Brain microvascular endothelial cell (primary cell): ENCODE data around the gene GPALPP1.

Experiments
- DNase-seq: peaks from one replicate; pipeline ENCODE4 v3.0.0-alpha.2; 2020
- H3K27ac ChIP-seq: fragments of 250-450 bp; sonication (Bioruptor Pico); 2 replicates; pipeline ENCODE4 v1.5.1; 2020; ENCODE audit warnings: mild to moderate bottlenecking, moderate library complexity
- H3K27me3 ChIP-seq: fragments of 250-450 bp; sonication (Bioruptor Pico); replicated peaks from 2 replicates; pipeline ENCODE4 v1.5.1; 2020; ENCODE audit warnings: mild to moderate bottlenecking
- H3K36me3 ChIP-seq: fragments of 250-450 bp; sonication (Bioruptor Pico); replicated peaks from 2 replicates; pipeline ENCODE4 v1.5.1; 2020; ENCODE audit warnings: mild to moderate bottlenecking
- H3K4me3 ChIP-seq: 2 replicates; pipeline ENCODE4 v1.5.1; 2011; ENCODE audit warnings: low read depth, mild to moderate bottlenecking, control low read depth, low read length, moderate library complexity
- CTCF ChIP-seq: IDR thresholded peaks from 2 replicates; pipeline ENCODE4 v1.5.1; 2011; ENCODE audit warnings: low read depth, mild to moderate bottlenecking, moderate library complexity, low read length, control low read depth, inconsistent platforms; ENCODE audit errors: missing control alignments
- in situ Hi-C: cut with HindIII; loops from 2 replicates; pipeline ENCODE4 v1.10.0; 2017; ENCODE audit warnings: low sequenced_read_pairs, low pct_ligation_motif_present

The GPALPP1 gene

GRCh38 chr13:44989941-44990340 is 603 bp downstream of the GPALPP1 start:
- H3K4me3 ChIP-seq, result peak overlapping the region; percentile 97
- no peak for DNase-seq
- no peak for TF ChIP-seq CTCF
- H3K27ac ChIP-seq, result peak overlapping the region; percentile 72
- in situ Hi-C loops, result no loop called here
- no peaks in the 10 kb centered on the region for H3K27me3 ChIP-seq
- peaks cover 5% of the 10 kb centered on the region for H3K36me3 ChIP-seq

- H3K27ac ChIP-seq, result no peak overlapping the region
- no peaks in the 10 kb centered on the region for H3K27me3 ChIP-seq
- H3K4me3 ChIP-seq, result no peak overlapping the region
- in situ Hi-C loops, result no loop called here
- no peak for DNase-seq
- peaks cover 22% of the 10 kb centered on the region for H3K36me3 ChIP-seq
- TF ChIP-seq CTCF, result no peak
Observed at GRCh38 chr13:45003417-45003816, 14.1 kb downstream of the GPALPP1 start.

- Histone ChIP-seq H3K27ac (no peak overlapping the region), H3K27me3 (no peaks in the 10 kb centered on the region), H3K4me3 (no peak overlapping the region), H3K36me3 (peaks cover 24% of the 10 kb centered on the region)
- TF ChIP-seq CTCF, result no peak
- in situ Hi-C loops, result no loop called here
- DNase-seq, result no peak
Observed at GRCh38 chr13:45004096-45004495, 14.8 kb downstream of the GPALPP1 start.

GRCh38 chr13:45007225-45007624 is 17.9 kb downstream of the GPALPP1 start:
- TF ChIP-seq CTCF, result no peak
- Histone ChIP-seq H3K27ac (no peak overlapping the region), H3K4me3 (no peak overlapping the region), H3K36me3 (peaks cover 22% of the 10 kb centered on the region), H3K27me3 (no peaks in the 10 kb centered on the region)
- in situ Hi-C loops, result no loop called here
- DNase-seq, result no peak

- no peak overlapping the region for H3K4me3 ChIP-seq
- DNase-seq, result no peak
- no peaks in the 10 kb centered on the region for H3K27me3 ChIP-seq
- no peak overlapping the region for H3K27ac ChIP-seq
- H3K36me3 ChIP-seq, result peaks cover 16% of the 10 kb centered on the region
- in situ Hi-C loops, result no loop called here
- TF ChIP-seq CTCF, result no peak
Observed at GRCh38 chr13:45007823-45008222, 18.5 kb downstream of the GPALPP1 start.

GRCh38 chr13:45011198-45011597 is 21.9 kb downstream of the GPALPP1 start:
- in situ Hi-C loops, result no loop called here
- TF ChIP-seq CTCF, result no peak
- Histone ChIP-seq H3K36me3 (peaks cover 15% of the 10 kb centered on the region), H3K4me3 (no peak overlapping the region), H3K27ac (no peak overlapping the region), H3K27me3 (no peaks in the 10 kb centered on the region)
- DNase-seq, result no peak
